ENCODE data around the gene GTF3C5. TPM values are rescaled to one million over a fixed set of nuclear protein-coding genes. Genes with fewer than 3 reads are reported as not detected.

Gene GTF3C5
- total and polyA plus RNA-seq, 9 of the 15 experiments (the other 6 are each of a cell fraction or from before 2014, with no cell fraction given) = 3.8 to 118 (median 83.7) TPM

- TF ChIP-seq TRIM28 (IDR thresholded peaks at IDR 0.05) (0 out of 2 replicates have a peak, but pooled peaks have one; percentile 27), ADNP (tag; IDR thresholded peaks at IDR 0.05) (no peak), ZKSCAN8 (CRISPR knock-in tag; IDR thresholded peaks at IDR 0.05) (no peak), MGA (IDR thresholded peaks at IDR 0.05) (0 out of 2 replicates have a peak, but pooled peaks have one; percentile 43), SREBF1 (IDR thresholded peaks at IDR 0.05; ENCODE audit: borderline replicate concordance, low read depth, low read length) (no peak), FOXP4 (CRISPR knock-in tag; IDR thresholded peaks at IDR 0.05; ENCODE audit: borderline replicate concordance) (no peak), MAX (CRISPR knock-in tag; IDR thresholded peaks at IDR 0.05) (peak; percentile 52), FOXA3 (CRISPR knock-in tag; conservative IDR thresholded peaks at IDR 0.05 in 1 of 2, IDR thresholded peaks at IDR 0.05 in 1 of 2) (peak in 1 of 2 experiments; percentile 70; a peak in 1 of 4 replicates)
These were observed 41.3 kb upstream of the GTF3C5 start (continued) for GRCh38 chr9:132989414-132989996.
